Measurements from ENCODE around the gene PGBD4. TPM values are rescaled to one million over a fixed set of nuclear protein-coding genes. Genes with fewer than 3 reads are reported as not detected.

PGBD4 gene
- total and polyA plus RNA-seq, 11 donors = 0.86 to 2.1 (median 1.4) TPM

GRCh38 chr15:34059476-34059875, 42.4 kb upstream of the PGBD4 start:
- Histone ChIP-seq H3K27ac (no peak overlapping the region), H3K9me3 (no peaks in the 10 kb centered on the region), H3K36me3 (no peaks in the 10 kb centered on the region), H3K27me3 (no peaks in the 10 kb centered on the region), H3K4me3 (no peak overlapping the region), H3K4me1 (peaks cover 0 to 7% (median 0%) of the 10 kb centered on the region in 12 donors)
- DNase-seq (no peak), ATAC-seq (no peak)
- intact Hi-C loops (cut with DNase I) = no loop called here
- WGBS, 4 donors = 36 to 48% (median 38%) methylated on average over 2 of the region's 2 CpGs
- TF ChIP-seq CTCF (IDR thresholded peaks at IDR 0.05) (no peak), POLR2A (IDR thresholded peaks at IDR 0.05) (no peak)

GRCh38 chr15:34059946-34060345, 41.9 kb upstream of the PGBD4 start:
- no peak overlapping the region for H3K4me3 ChIP-seq
- ATAC-seq (no peak), DNase-seq (no peak)
- H3K27ac ChIP-seq = no peak overlapping the region
- intact Hi-C loops (cut with DNase I) = loop anchor here in 7 of 10 donors (2.0 to 10.0 kb wide), 7 partner anchors 48 to 527 kb away; partner anchors contain the start of genes KATNBL1 (in 2 of the 7), GOLGA8B (in 1 of the 7), LPCAT4 (in 1 of the 7) and SLC12A6 (in 1 of the 7)
- H3K9me3 ChIP-seq = no peaks in the 10 kb centered on the region
- peaks cover 0 to 7% (median 0%) of the 10 kb centered on the region in 12 donors for H3K4me1 ChIP-seq
- TF ChIP-seq CTCF (IDR thresholded peaks at IDR 0.05) (no peak), POLR2A (IDR thresholded peaks at IDR 0.05) (no peak)
- H3K36me3 ChIP-seq = no peaks in the 10 kb centered on the region
- WGBS, 4 donors = 64 to 71% (median 64%) methylated on average over 3 of the region's 3 CpGs
- H3K27me3 ChIP-seq = no peaks in the 10 kb centered on the region

- ATAC-seq (no peak), DNase-seq (no peak)
Measured at GRCh38 chr15:34064438-34064837, 37.4 kb upstream of the PGBD4 start.

GRCh38 chr15:34065261-34065660, 36.6 kb upstream of the PGBD4 start:
- H3K4me1 ChIP-seq = peaks cover 0 to 5% (median 0%) of the 10 kb centered on the region in 12 donors
- no peak overlapping the region for H3K27ac ChIP-seq
- no peaks in the 10 kb centered on the region for H3K9me3 ChIP-seq
- intact Hi-C loops (cut with DNase I) = loop anchor here in 3 of 10 donors (5.0 to 10.0 kb wide), 4 partner anchors 52 to 520 kb away; partner anchors contain the start of genes GOLGA8B (in 1 of the 3), LPCAT4 (in 1 of the 3) and SLC12A6 (in 1 of the 3)
- no peak for TF ChIP-seq POLR2A (IDR thresholded peaks at IDR 0.05)
- no peak for TF ChIP-seq CTCF (IDR thresholded peaks at IDR 0.05)
- no peak for ATAC-seq
- DNase-seq = no peak
- no peak overlapping the region for H3K4me3 ChIP-seq
- no peaks in the 10 kb centered on the region for H3K27me3 ChIP-seq
- no peaks in the 10 kb centered on the region for H3K36me3 ChIP-seq
- 86 to 91% (median 86%) methylated on average over 3 of the region's 3 CpGs for WGBS, 4 donors

More at GRCh38 chr15:34064438-34064837, 37.4 kb upstream of the PGBD4 start:
- Histone ChIP-seq H3K27ac (no peak overlapping the region), H3K36me3 (no peaks in the 10 kb centered on the region), H3K27me3 (no peaks in the 10 kb centered on the region), H3K4me3 (no peak overlapping the region), H3K9me3 (no peaks in the 10 kb centered on the region), H3K4me1 (peaks cover 0 to 5% (median 0%) of the 10 kb centered on the region in 12 donors)
- intact Hi-C loops (cut with DNase I) = loop anchor here in 6 of 10 donors (5.0 to 10.0 kb wide), 6 partner anchors 52 to 523 kb away; partner anchors contain the start of genes GOLGA8B (in 1 of the 6), KATNBL1 (in 1 of the 6), LPCAT4 (in 1 of the 6) and SLC12A6 (in 1 of the 6)
- 0% methylated on average over 1 of the region's 1 CpG for WGBS, 4 donors
- TF ChIP-seq POLR2A (IDR thresholded peaks at IDR 0.05) (no peak), CTCF (IDR thresholded peaks at IDR 0.05) (no peak)
